Adrenal gland (tissue), 12 donors: ENCODE measurements around the gene CELSR3. TPM values are rescaled to one million over a fixed set of nuclear protein-coding genes. Genes with fewer than 3 reads are reported as not detected.

Source experiments
- DNase-seq, 7 donors: peaks; one replicate each; pipeline ENCODE4 v3.0.0-alpha.2; 2019 to 2020
- H3K27ac ChIP-seq, 5 donors: fragments of 200-600 bp; sonication (generic) in 4 of 5; 1 replicate in 3 of 5; 2 replicates in 2 of 5; pipeline versions ENCODE4 v1.5.1 to v1.8.0; 2016 to 2020; ENCODE audit warnings: mild to moderate bottlenecking in 1 of 5
- H3K27me3 ChIP-seq: fragments of 200-600 bp; 2 replicates; pipeline ENCODE4 v1.8.0; 2021
- H3K36me3 ChIP-seq, 2 donors: fragments of 200-600 bp; replicated peaks in 1 of 2; 1 replicate in 1 of 2; 2 replicates in 1 of 2; pipeline versions ENCODE4 v1.5.1 to v1.8.0; 2018 to 2022
- H3K4me1 ChIP-seq, 2 donors: fragments of 200-600 bp; replicated peaks in 1 of 2; 1 replicate in 1 of 2; 2 replicates in 1 of 2; pipeline versions ENCODE4 v1.5.1 to v1.8.0; 2018 to 2021
- H3K4me3 ChIP-seq, 4 donors: fragments of 200-600 bp; sonication (generic) in 3 of 4; one replicate each; pipeline ENCODE4 v1.5.1; 2016 to 2018
- H3K9me3 ChIP-seq, 3 donors: fragments of 200-600 bp; sonication (generic) in 1 of 3; replicated peaks in 1 of 3; 1 replicate in 2 of 3; 2 replicates in 1 of 3; pipeline versions ENCODE4 v1.5.1 to v1.8.0; 2016 to 2021
- POLR2A ChIP-seq, 2 donors: fragments of 450-650 bp; IDR thresholded peaks; one replicate each; pipeline ENCODE4 v1.6.1; 2017; ENCODE audit warnings: antibody characterized with exemption in 2 of 2, mild to moderate bottlenecking in 2 of 2, moderate library complexity in 1 of 2
- WGBS, 4 donors: extraction: QIAGEN DNeasy Blood & Tissue Kit in 2 of 4; methylation state at CpG; one replicate each; pipeline versions ENCODE4 v1.1.5 to v1.1.7; 2013 to 2017; 5-methylcytosine and 5-hydroxymethylcytosine counted together
- intact Hi-C, 2 donors: fragments of 100-400 bp; cut with DNase I; formaldehyde crosslinking; loops; one replicate each; pipeline versions ENCODE4 v1.14.1 to v1.15.0; 2022 to 2023
- polyA plus RNA-seq, 3 donors: library from polyadenylated mRNA; stranded (reverse); fragments of 200-250 nt in 2 of 3; fragments of 350-450 nt in 1 of 3; fragmentation: Illumina TruSeq in 1 of 3; extraction: RNeasy Lipid Tissue Mini Kit (QIAGEN cat#74804) in 1 of 3; gene quantifications; one replicate each; pipeline ENCODE4 v1.2.3, GENCODE V29; 2013 to 2014
- total RNA-seq, 9 donors: library from RNA; depleted of rRNA in 4 of 9; stranded (reverse); fragments of >200 nt in 4 of 9; fragments of 120-200 nt in 1 of 9; fragmentation: NEBNext Ultra II Directional in 1 of 9; extraction: Animal tissue kit (Norgen Biotek cat#: 25700) in 1 of 9; gene quantifications; one replicate each; pipeline versions ENCODE4 v1.1.0 to v1.2.4, GENCODE V29; 2013 to 2023
- TF ChIP-seq, protein P1 (sequence below), 6 experiments: fragments of 450-650 bp in 4 of 6; fragments of 200-600 bp in 2 of 6; sonication (generic) in 1 of 6; IDR thresholded peaks; 1 replicate in 5 of 6; 2 replicates in 1 of 6; pipeline versions ENCODE4 v1.5.1 to v1.8.0; 2016 to 2021; ENCODE audit warnings: antibody characterized with exemption in 6 of 6, mild to moderate bottlenecking in 2 of 6, moderate library complexity in 1 of 6
- donor health status: healthy with polysubstance abuse.
- donor health status: Bipolar disorder and iron deficiency.
- donor health status: DM: yes; HTN: yes; CAD: no.
- donor health status: DM: no; HTN: no; CAD: no.
- donor health status: DM: no; HTN: no; CAD: no.
- donor health status: DM: yes; HTN: yes; CAD: no.

The CELSR3 gene
- total and polyA plus RNA-seq, 12 donors = 0.78 to 23.5 (median 1.9) TPM

DNA sequence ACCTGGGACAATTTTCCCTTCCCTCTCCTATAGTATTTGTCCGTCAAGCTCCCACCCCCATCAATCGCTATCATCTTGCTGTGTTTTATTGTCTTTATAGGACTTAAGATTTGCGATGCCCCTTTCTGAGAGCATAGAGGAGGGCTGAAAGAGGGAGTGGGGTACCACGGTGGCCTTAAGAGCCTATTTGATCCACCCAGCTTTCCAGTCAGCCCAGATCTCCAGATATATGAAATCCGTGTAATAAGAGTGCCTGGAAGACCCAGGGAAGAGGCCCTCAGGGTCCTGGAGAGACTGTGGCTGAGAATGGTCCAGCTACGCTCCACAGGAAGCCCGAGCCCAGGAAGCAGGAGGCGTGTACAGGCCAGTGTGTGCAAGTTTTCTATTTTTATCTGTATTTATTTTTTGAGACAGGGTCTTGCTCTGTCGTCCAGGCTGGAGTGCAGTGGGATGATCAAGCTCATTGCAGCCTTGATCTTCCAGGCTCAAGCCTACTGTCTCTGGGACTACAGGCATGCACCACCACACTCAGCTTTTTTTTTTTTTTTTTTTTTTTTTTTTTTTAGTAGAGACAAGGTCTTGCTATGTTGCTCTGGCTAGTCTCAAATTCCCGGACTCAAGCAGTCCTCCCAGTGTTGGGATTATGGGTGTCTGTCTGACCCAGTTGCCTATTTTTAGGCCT is 24.0 kb upstream of the CELSR3 start:
- DNase-seq = no peak
- Histone ChIP-seq H3K27ac (peak overlapping the region in 3 of 5 donors; percentile 48 to 94 (median 89)), H3K4me1 (peaks cover 16 to 40% of the 10 kb centered on the region in 2 donors), H3K9me3 (no peaks in the 10 kb centered on the region), H3K4me3 (no peak overlapping the region), H3K27me3 (no peaks in the 10 kb centered on the region), H3K36me3 (peaks cover 0 to 54% of the 10 kb centered on the region in 2 donors)
- TF ChIP-seq, protein P1, sequence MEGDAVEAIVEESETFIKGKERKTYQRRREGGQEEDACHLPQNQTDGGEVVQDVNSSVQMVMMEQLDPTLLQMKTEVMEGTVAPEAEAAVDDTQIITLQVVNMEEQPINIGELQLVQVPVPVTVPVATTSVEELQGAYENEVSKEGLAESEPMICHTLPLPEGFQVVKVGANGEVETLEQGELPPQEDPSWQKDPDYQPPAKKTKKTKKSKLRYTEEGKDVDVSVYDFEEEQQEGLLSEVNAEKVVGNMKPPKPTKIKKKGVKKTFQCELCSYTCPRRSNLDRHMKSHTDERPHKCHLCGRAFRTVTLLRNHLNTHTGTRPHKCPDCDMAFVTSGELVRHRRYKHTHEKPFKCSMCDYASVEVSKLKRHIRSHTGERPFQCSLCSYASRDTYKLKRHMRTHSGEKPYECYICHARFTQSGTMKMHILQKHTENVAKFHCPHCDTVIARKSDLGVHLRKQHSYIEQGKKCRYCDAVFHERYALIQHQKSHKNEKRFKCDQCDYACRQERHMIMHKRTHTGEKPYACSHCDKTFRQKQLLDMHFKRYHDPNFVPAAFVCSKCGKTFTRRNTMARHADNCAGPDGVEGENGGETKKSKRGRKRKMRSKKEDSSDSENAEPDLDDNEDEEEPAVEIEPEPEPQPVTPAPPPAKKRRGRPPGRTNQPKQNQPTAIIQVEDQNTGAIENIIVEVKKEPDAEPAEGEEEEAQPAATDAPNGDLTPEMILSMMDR (IDR thresholded peaks at IDR 0.05) = no peak
- no peak for TF ChIP-seq POLR2A (IDR thresholded peaks at IDR 0.05)
- whole genome bisulfite sequencing, 4 donors = 44 to 51% (median 45%) methylated on average over 10 of the region's 10 CpGs
- intact Hi-C loops = no loop called here

DNA sequence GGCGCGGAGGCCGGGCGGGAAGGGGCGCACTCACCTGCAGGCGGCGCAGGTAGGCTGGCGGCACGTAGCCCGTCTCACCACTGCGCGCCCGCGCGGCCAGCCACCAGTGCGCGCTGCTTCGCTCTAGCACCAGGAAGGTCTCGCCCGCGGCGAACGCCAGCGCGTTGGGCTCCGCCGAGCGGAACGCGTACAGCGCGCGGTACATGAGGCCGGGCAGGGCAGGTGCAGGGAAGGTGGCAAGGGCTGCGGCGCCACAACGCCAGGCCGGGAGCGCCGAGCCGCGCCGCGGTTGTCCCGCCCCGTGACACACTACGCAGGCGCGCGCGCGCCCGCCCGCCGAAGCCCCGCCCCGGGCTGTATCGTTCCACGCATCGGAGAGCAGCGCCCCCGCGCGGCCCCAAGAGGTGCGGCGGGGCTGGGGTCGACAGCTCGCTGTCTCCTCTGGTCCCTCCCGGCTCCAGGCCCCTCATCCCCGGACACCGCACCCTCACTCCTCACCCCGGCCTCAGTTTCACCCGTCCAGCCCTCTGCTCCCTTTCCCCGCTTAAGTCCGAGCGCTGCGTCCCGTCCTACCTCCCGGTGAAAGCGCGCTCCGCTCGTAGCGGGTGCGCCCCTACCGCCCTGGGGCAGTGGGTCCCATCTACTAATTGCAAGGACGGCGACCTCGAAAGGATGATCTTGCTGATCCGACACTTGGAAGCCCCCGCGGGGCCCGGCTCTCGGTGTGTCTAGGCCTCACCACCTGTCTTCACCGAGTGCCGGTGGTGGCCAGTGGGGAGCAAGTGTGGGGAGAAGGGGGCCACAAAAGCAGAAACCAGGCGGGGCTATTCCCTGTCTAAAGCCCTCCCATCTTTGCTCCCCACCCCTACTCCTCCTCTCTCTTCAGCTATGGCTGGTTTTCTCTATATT is 23.2 kb upstream of the CELSR3 start, which contains the start of gene NCKIPSD:
Gene NCKIPSD, minus strand, starts transcription at position 313 of the 909 bp plus-strand sequence. Its CDS starts 108 bp downstream, at position 205.
- no peaks in the 10 kb centered on the region for H3K9me3 ChIP-seq
- peaks cover 0 to 54% of the 10 kb centered on the region in 2 donors for H3K36me3 ChIP-seq
- intact Hi-C loops = no loop called here
- peak; percentile 81 to 94 (median 91) for DNase-seq
- TF ChIP-seq, protein P1 (IDR thresholded peaks at IDR 0.05) = peak; percentile 54 to 90 (median 73)
- TF ChIP-seq POLR2A (IDR thresholded peaks at IDR 0.05) = peak in 1 of 2 donors; percentile 70
- 1 to 3% (median 2%) methylated on average over 35 to 97 of the region's 97 CpGs for WGBS, 4 donors
- H3K4me1 ChIP-seq = peaks cover 16 to 33% of the 10 kb centered on the region in 2 donors
- H3K27me3 ChIP-seq = no peaks in the 10 kb centered on the region
- peak within 1 kb of the TSS; percentile 59 to 94 (median 84) for H3K4me3 ChIP-seq
- peak within 1 kb of the TSS in 4 of 5 donors; percentile 57 to 94 (median 85) for H3K27ac ChIP-seq

DNA sequence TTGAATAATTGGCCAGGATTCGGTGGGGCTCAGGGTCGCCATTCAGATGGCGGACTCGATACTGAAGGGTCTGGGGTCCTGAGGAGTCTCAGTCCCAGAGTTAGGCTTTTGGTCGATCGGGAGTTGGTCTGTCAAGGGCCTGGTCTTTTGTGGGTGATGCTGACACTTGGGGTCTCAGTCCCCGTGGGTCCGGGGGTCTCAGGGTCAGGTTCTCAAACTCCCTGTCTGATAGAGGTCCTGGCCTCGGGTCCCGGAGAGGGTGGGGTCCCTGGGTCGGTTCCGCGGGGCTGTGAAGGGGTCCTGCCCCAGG is 22.6 kb upstream of the CELSR3 start:
- Histone ChIP-seq H3K27me3 (no peaks in the 10 kb centered on the region), H3K36me3 (peaks cover 0 to 54% of the 10 kb centered on the region in 2 donors), H3K4me3 (peak overlapping the region; percentile 59 to 94 (median 84)), H3K4me1 (peaks cover 16 to 33% of the 10 kb centered on the region in 2 donors), H3K27ac (peak overlapping the region in 4 of 5 donors; percentile 57 to 94 (median 85)), H3K9me3 (no peaks in the 10 kb centered on the region)
- intact Hi-C loops = no loop called here
- WGBS, 4 donors = 8 to 18% (median 10%) methylated on average over 5 to 13 of the region's 13 CpGs
- TF ChIP-seq, protein P1 (IDR thresholded peaks at IDR 0.05) = no peak
- no peak for TF ChIP-seq POLR2A (IDR thresholded peaks at IDR 0.05)
- no peak for DNase-seq
